IMR-90 (cell line): ENCODE data around the gene LRRC9. TPM values are rescaled to one million over a fixed set of nuclear protein-coding genes. Genes with fewer than 3 reads are reported as not detected.

ENCODE experiments used
- ATAC-seq: fragments of 200-7000 bp; cut with Tn5 transposase; 2 replicates; pipeline ENCODE4 v1.9.1; 2020; ENCODE audit warnings: low read depth, mild to moderate bottlenecking, moderate library complexity
- BruUV-seq: library from RNA; stranded (reverse); fragments of 400-500 nt; replicated peaks from 2 replicates; lab custom pipeline; 2021; lab: Mats Ljungman, UMichigan
- CTCF ChIA-PET: fragments of 300-600 bp; formaldehyde crosslinking; extraction: SDS; loops from one replicate; lab custom pipeline; 2021; ENCODE audit warnings: antibody characterized with exemption; lab: Yijun Ruan, JAX
- POLR2A ChIA-PET: fragments of 300-600 bp; sonication (Branson Sonifier 250); formaldehyde crosslinking; loops from one replicate; lab custom pipeline; 2022; ENCODE audit warnings: antibody characterized with exemption; ENCODE audit not compliant: unreplicated experiment; lab: Charles Lee
- DNase-seq: peaks from one replicate; pipeline ENCODE4 v3.0.0; 2013
- H2AFZ ChIP-seq: replicated peaks from 2 replicates; pipeline ENCODE3; 2013; ENCODE audit warnings: low read length, mild to moderate bottlenecking; ENCODE audit not compliant: poor library complexity
- H2AK5ac ChIP-seq: 2 replicates; pipeline ENCODE4 v1.6.1; 2013; ENCODE audit warnings: low read depth, low read length, inconsistent platforms
- H2AK9ac ChIP-seq: replicated peaks from 2 replicates; pipeline ENCODE3; 2013; ENCODE audit warnings: mild to moderate bottlenecking, low read depth, low read length, moderate library complexity; ENCODE audit not compliant: poor library complexity
- H2BK120ac ChIP-seq: 2 replicates; pipeline ENCODE4 v1.6.1; 2013; ENCODE audit warnings: low read depth, low read length, inconsistent platforms
- H2BK15ac ChIP-seq: 3 replicates; pipeline ENCODE4 v1.6.1; 2013; ENCODE audit warnings: low read depth, low read length, inconsistent platforms
- H2BK20ac ChIP-seq: 2 replicates; pipeline ENCODE4 v1.6.1; 2013; ENCODE audit warnings: low read depth, mild to moderate bottlenecking, inconsistent platforms, low read length, moderate library complexity
- H2BK5ac ChIP-seq: 2 replicates; pipeline ENCODE4 v1.6.1; 2013; ENCODE audit warnings: mild to moderate bottlenecking, low read depth, low read length, inconsistent platforms; ENCODE audit not compliant: poor library complexity, severe bottlenecking
- H3K14ac ChIP-seq: replicated peaks from 2 replicates; pipeline ENCODE4 v1.6.1; 2013; ENCODE audit warnings: low read depth, low read length, inconsistent platforms
- H3K18ac ChIP-seq: 2 replicates; pipeline ENCODE4 v1.6.1; 2013; ENCODE audit warnings: low read depth, low read length, control low read depth
- H3K23ac ChIP-seq: 2 replicates; pipeline ENCODE4 v1.6.1; 2013; ENCODE audit warnings: low read depth, low read length, inconsistent platforms
- H3K27ac ChIP-seq: 2 replicates; pipeline ENCODE4 v1.5.1; 2013; ENCODE audit warnings: mild to moderate bottlenecking, control low read depth, low read length; ENCODE audit not compliant: insufficient read depth
- H3K27me3 ChIP-seq: 2 replicates; pipeline ENCODE4 v1.6.1; 2013; ENCODE audit warnings: low read length; ENCODE audit not compliant: control insufficient read depth, insufficient read depth
- H3K36me3 ChIP-seq: 2 replicates; pipeline ENCODE4 v1.6.1; 2013; ENCODE audit warnings: low read length, mixed read lengths; ENCODE audit not compliant: control insufficient read depth, insufficient read depth
- H3K4ac ChIP-seq: 2 replicates; pipeline ENCODE4 v1.6.1; 2013; ENCODE audit warnings: low read depth, low read length, inconsistent platforms
- H3K4me1 ChIP-seq: 2 replicates; pipeline ENCODE4 v1.6.1; 2013; ENCODE audit warnings: low read length, mixed read lengths; ENCODE audit not compliant: control insufficient read depth, insufficient read depth
- H3K4me2 ChIP-seq: 2 replicates; pipeline ENCODE4 v1.6.1; 2013; ENCODE audit warnings: low read depth, mild to moderate bottlenecking, control low read depth, low read length, moderate library complexity
- H3K4me3 ChIP-seq: 2 replicates; pipeline ENCODE4 v1.5.1; 2013; ENCODE audit warnings: low read depth, mild to moderate bottlenecking, control low read depth, low read length, moderate library complexity; ENCODE audit not compliant: insufficient read depth
- H3K56ac ChIP-seq: 2 replicates; pipeline ENCODE4 v1.6.1; 2013; ENCODE audit warnings: low read length, inconsistent platforms; ENCODE audit not compliant: insufficient read depth; ENCODE audit errors: extremely low read depth
- H3K79me1 ChIP-seq, 2 experiments: 2 replicates each; pipeline ENCODE4 v1.6.1; 2013; ENCODE audit warnings: low read length in 2 of 2, inconsistent platforms in 1 of 2, low read depth in 1 of 2
- H3K9ac ChIP-seq: 2 replicates; pipeline ENCODE4 v1.6.1; 2013; ENCODE audit warnings: low read depth, low read length, control low read depth
- H3K9me1 ChIP-seq: 2 replicates; pipeline ENCODE4 v1.6.1; 2013; ENCODE audit warnings: low read length, inconsistent platforms; ENCODE audit not compliant: insufficient read depth
- H3K9me3 ChIP-seq: 2 replicates; pipeline ENCODE4 v1.6.1; 2013; ENCODE audit warnings: low read length; ENCODE audit not compliant: control insufficient read depth, insufficient read depth
- H4K20me1 ChIP-seq: 2 replicates; pipeline ENCODE4 v1.6.1; 2013; ENCODE audit warnings: low read length, inconsistent platforms; ENCODE audit not compliant: insufficient read depth
- H4K5ac ChIP-seq: 2 replicates; pipeline ENCODE4 v1.6.1; 2013; ENCODE audit warnings: mild to moderate bottlenecking, low read depth, low read length, control low read depth
- H4K8ac ChIP-seq, 2 experiments: 2 replicates each; pipeline ENCODE4 v1.6.1; 2013; ENCODE audit warnings: low read depth in 2 of 2, low read length in 2 of 2, control low read depth in 1 of 2, inconsistent platforms in 1 of 2
- H4K91ac ChIP-seq: 2 replicates; pipeline ENCODE4 v1.6.1; 2013; ENCODE audit warnings: low read depth, low read length, inconsistent platforms; ENCODE audit not compliant: insufficient read depth
- CEBPB ChIP-seq: IDR thresholded peaks from 2 replicates; pipeline ENCODE4 v1.6.1; 2012; ENCODE audit warnings: low read depth, low read length, improper control_type of control experiment
- CHD1 ChIP-seq: IDR thresholded peaks from 2 replicates; pipeline ENCODE4 v1.6.1; 2012; ENCODE audit warnings: low read depth, low read length, improper control_type of control experiment
- CTCF ChIP-seq: conservative IDR thresholded peaks from 2 replicates; pipeline ENCODE4 v1.5.1; 2012; ENCODE audit warnings: mild to moderate bottlenecking, low read depth, low read length, improper control_type of control experiment
- FOS ChIP-seq: fragments of 150-350 bp; IDR thresholded peaks from 2 replicates; pipeline ENCODE4 v1.6.1; 2016; ENCODE audit warnings: low read depth, low read length
- MAZ ChIP-seq: IDR thresholded peaks from 2 replicates; pipeline ENCODE4 v1.6.1; 2012; ENCODE audit warnings: low read depth, mild to moderate bottlenecking, low read length, improper control_type of control experiment, moderate library complexity, borderline replicate concordance
- NFE2L2 ChIP-seq: fragments of 150-350 bp; IDR thresholded peaks from 2 replicates; pipeline ENCODE4 v1.6.1; 2016; ENCODE audit warnings: low read depth, mild to moderate bottlenecking, low read length
- POLR2A ChIP-seq: IDR thresholded peaks from 2 replicates; pipeline ENCODE4 v1.6.1; 2012; ENCODE audit warnings: mild to moderate bottlenecking, low read depth, low read length
- WGBS, 2 experiments: methylation state at CpG; one replicate each; pipeline versions ENCODE4 v1.1.5 to v1.1.7; 2013; ENCODE audit warnings: missing lambda C conversion rate in 2 of 2; ENCODE audit not compliant: insufficient read length in 1 of 2; ENCODE audit errors: extremely low coverage in 2 of 2; 5-methylcytosine and 5-hydroxymethylcytosine counted together
- dilution Hi-C: fragments of 300-500 bp; cut with HindIII; formaldehyde crosslinking; loops from one replicate; pipeline ENCODE4 v1.14.3; 2018; ENCODE audit warnings: low sequenced_read_pairs; ENCODE audit not compliant: unreplicated experiment
- in situ Hi-C: fragments of 300-500 bp; cut with MboI; formaldehyde crosslinking; loops from 3 replicates; pipeline ENCODE4 v1.14.3; 2019; ENCODE audit warnings: low sequenced_read_pairs, inconsistent platforms, mixed read lengths
- intact Hi-C: fragments of 100-400 bp; cut with micrococcal nuclease; formaldehyde crosslinking; loops from 2 replicates; pipeline ENCODE4 v1.10.0; 2022
- polyA plus RNA-seq, 3 experiments: library from polyadenylated mRNA; depleted of rRNA; stranded (reverse); fragments of >200 nt; gene quantifications; 2 replicates each; pipeline ENCODE4 v1.2.3, GENCODE V29; 2012; ENCODE audit warnings: low replicate concordance in 1 of 3
- total RNA-seq: library from RNA; depleted of rRNA; stranded (reverse); fragments of >200 nt; gene quantifications from 2 replicates; pipeline ENCODE4 v1.2.3, GENCODE V29; 2012

Gene LRRC9
- total and polyA plus RNA-seq, 2 of the 4 experiments (the other 2 are of a cell fraction) = not detected

- no CpG with 5 or more reads among the region's 3 CpGs for WGBS, 2 experiments
- Histone ChIP-seq H3K27ac (peak overlapping the region; percentile 47; the same call in 1 of the 2 replicates), H3K56ac (no peak overlapping the region), H3K36me3 (peaks cover 4% of the 10 kb centered on the region), H3K4me1 (peaks cover 11% of the 10 kb centered on the region), H3K23ac (no peak overlapping the region), H2BK5ac (peak overlapping the region; percentile 64), H2AK9ac (no peak overlapping the region), H3K4ac (no peak overlapping the region), H3K9ac (no peak overlapping the region), H3K18ac (peak overlapping the region; percentile 42; the same call in 1 of the 2 replicates), H3K27me3 (no peaks in the 10 kb centered on the region), H3K9me3 (no peaks in the 10 kb centered on the region), H2BK15ac (no peak overlapping the region), H2BK120ac (no peak overlapping the region), H3K9me1 (peaks cover 4% of the 10 kb centered on the region), H4K5ac (no peak overlapping the region; the same call in 1 of the 2 replicates), H3K79me1 (peaks cover 8 to 27% of the 10 kb centered on the region in 2 experiments), H3K4me2 (peak overlapping the region; percentile 85), H2BK20ac (peak overlapping the region; percentile 2; the same call in 1 of the 2 replicates), H2AK5ac (no peak overlapping the region), H2AFZ (no peak overlapping the region), H4K91ac (no peak overlapping the region), H3K14ac (no peak overlapping the region), H3K4me3 (no peak overlapping the region; the same call in 1 of the 2 replicates), H4K8ac (peak overlapping the region in 1 of 2 experiments; percentile 27; a peak in 1 of 4 replicates), H4K20me1 (peaks cover 15% of the 10 kb centered on the region; the same call in 1 of the 2 replicates)
- peak; percentile 28 for ATAC-seq
- ChIA-PET POLR2A (interaction anchor here (1.0 kb wide), 1 partner anchor 69 kb away, joined by 4 read pairs; the partner anchor contains the start of gene DHRS7), CTCF (interaction anchor here (1.5 kb wide), 1 partner anchor 88 kb away, joined by 4 read pairs; no protein-coding TSS in a partner anchor)
- peak; percentile 93 for DNase-seq
- TF ChIP-seq CEBPB = 0 out of 2 replicates have a peak, but pooled peaks have one; percentile 25
- TF ChIP-seq MAZ = no peak
- TF ChIP-seq NFE2L2 = peak; percentile 8; the same call in 1 of the 2 replicates
- no peak for TF ChIP-seq CTCF
- no peak for TF ChIP-seq POLR2A
- TF ChIP-seq CHD1 = no peak
- TF ChIP-seq FOS = peak; percentile 21; the same call in 1 of the 2 replicates
- intact Hi-C loops = loop anchor here (10.0 kb wide), 1 partner anchor 131 kb away; no protein-coding TSS in a partner anchor
- BruUV-seq = no TSS peak
- in situ Hi-C loops = loop anchor here (25.0 kb wide), 1 partner anchor 609 kb away; the partner anchor contains the start of genes JKAMP and L3HYPDH
- dilution Hi-C loops = no loop called here
Observed at GRCh38 chr14:60095781-60096450, 176.0 kb downstream of the LRRC9 start.
